Skeletal muscle tissue (tissue), 4 donors: Measurements from ENCODE around the gene DMRT2. TPM values are rescaled to one million over a fixed set of nuclear protein-coding genes. Genes with fewer than 3 reads are reported as not detected.
A peak's percentile ranks its signal among the peaks of the same experiment; 100 is the strongest.

Experiments used
- H3K27ac ChIP-seq: one replicate; pipeline ENCODE4 v1.7.0; 2013; ENCODE audit warnings: mild to moderate bottlenecking, low read depth, low read length, inconsistent platforms
- H3K27me3 ChIP-seq, 3 donors: one replicate each; pipeline ENCODE4 v1.7.0; 2013; ENCODE audit warnings: low read length in 3 of 3; ENCODE audit not compliant: control insufficient read depth in 3 of 3, insufficient read depth in 3 of 3
- H3K36me3 ChIP-seq, 3 donors: one replicate each; pipeline ENCODE4 v1.7.0; 2013; ENCODE audit warnings: low read length in 3 of 3; ENCODE audit not compliant: control insufficient read depth in 3 of 3, insufficient read depth in 3 of 3
- H3K4me1 ChIP-seq, 3 donors: one replicate each; pipeline ENCODE4 v1.7.0; 2013; ENCODE audit warnings: low read length in 3 of 3, mild to moderate bottlenecking in 3 of 3; ENCODE audit not compliant: control insufficient read depth in 3 of 3, insufficient read depth in 3 of 3
- H3K4me3 ChIP-seq, 3 donors: one replicate each; pipeline ENCODE4 v1.7.0; 2013; ENCODE audit warnings: low read length in 3 of 3
- H3K9ac ChIP-seq, 3 donors: one replicate each; pipeline ENCODE4 v1.7.0; 2013; ENCODE audit warnings: low read length in 3 of 3, mild to moderate bottlenecking in 3 of 3, moderate library complexity in 2 of 3, low read depth in 1 of 3
- H3K9me3 ChIP-seq, 3 donors: one replicate each; pipeline ENCODE4 v1.7.0; 2013; ENCODE audit warnings: low read length in 3 of 3; ENCODE audit not compliant: control insufficient read depth in 3 of 3
- total RNA-seq: library from RNA; depleted of rRNA; stranded (reverse); fragments of >200 nt; gene quantifications from one replicate; pipeline ENCODE4 v1.2.3, GENCODE V29; 2014
- donor health status: Osteomylitis.

The DMRT2 gene
- total RNA-seq, 1 donor from 2014 or later = 23.5 TPM

DNA sequence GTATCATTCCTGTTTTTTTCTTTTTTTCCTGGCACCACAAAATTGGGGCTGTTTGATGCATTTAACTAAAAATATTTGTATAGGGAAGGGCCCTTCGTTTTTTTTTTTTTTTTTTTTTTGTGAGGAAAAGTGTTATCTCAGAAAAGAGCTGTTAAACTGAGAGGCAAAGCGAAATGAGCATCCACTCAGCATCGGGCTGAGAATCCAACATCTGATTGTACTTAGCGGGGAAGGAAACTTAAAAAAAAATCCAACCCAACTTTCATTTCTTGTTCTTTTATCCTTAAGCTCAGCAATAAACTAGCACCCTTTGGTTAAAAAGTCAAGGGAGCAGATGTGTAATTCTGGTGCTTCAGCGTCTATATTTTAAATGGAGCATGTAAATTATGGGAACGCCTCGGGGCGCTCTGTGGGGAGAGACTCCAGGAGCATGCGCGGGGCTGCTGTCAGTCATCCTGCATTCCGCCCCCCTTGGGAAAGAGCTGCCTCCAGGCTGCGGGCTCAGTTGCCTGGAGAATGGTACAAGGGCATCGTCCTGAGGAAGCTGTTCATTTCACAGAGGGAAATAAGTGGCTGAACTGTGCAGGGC, 33.3 kb downstream of the DMRT2 start:
- no peak overlapping the region for H3K27ac ChIP-seq
- H3K4me1 ChIP-seq = no peaks in the 10 kb centered on the region
- no peaks in the 10 kb centered on the region for H3K36me3 ChIP-seq
- no peaks in the 10 kb centered on the region for H3K9me3 ChIP-seq
- peaks cover 0 to 4% (median 0%) of the 10 kb centered on the region in 3 donors for H3K27me3 ChIP-seq
- peak overlapping the region in 1 of 3 donors; percentile 23 for H3K9ac ChIP-seq
- H3K4me3 ChIP-seq = peak overlapping the region; percentile 45 to 70 (median 52)

- Histone ChIP-seq H3K9ac (no peak overlapping the region), H3K4me1 (no peaks in the 10 kb centered on the region), H3K27ac (no peak overlapping the region)
Observed at GRCh38 chr9:1085086-1085485, 34.9 kb downstream of the DMRT2 start.

DNA sequence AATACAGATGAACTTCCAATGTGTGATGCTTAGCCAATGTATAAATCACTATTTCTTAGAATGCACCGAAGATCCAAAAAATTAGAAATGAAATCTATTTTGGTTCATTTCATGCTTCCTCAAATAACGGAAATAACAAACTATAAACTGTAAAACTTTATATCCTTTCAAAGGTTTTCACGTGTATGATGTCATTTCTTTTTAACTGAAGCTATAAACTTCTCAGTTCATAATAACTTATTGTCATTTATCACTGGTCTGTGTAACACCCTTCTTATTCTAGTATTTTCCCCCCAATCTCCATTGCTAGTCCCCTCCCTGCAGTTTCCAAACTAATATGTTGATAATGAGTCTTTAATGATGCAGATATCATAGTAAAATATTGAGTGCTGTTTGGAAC, 36.4 kb downstream of the DMRT2 start:
- H3K36me3 ChIP-seq = no peaks in the 10 kb centered on the region
- no peaks in the 10 kb centered on the region for H3K9me3 ChIP-seq
- H3K9ac ChIP-seq = no peak overlapping the region
- H3K4me1 ChIP-seq = no peaks in the 10 kb centered on the region
- H3K4me3 ChIP-seq = no peak overlapping the region
- H3K27ac ChIP-seq = no peak overlapping the region
- H3K27me3 ChIP-seq = peaks cover 0 to 4% (median 0%) of the 10 kb centered on the region in 3 donors

More at GRCh38 chr9:1085086-1085485, 34.9 kb downstream of the DMRT2 start:
- H3K9me3 ChIP-seq = no peaks in the 10 kb centered on the region
- H3K36me3 ChIP-seq = no peaks in the 10 kb centered on the region
- H3K27me3 ChIP-seq = peaks cover 0 to 4% (median 0%) of the 10 kb centered on the region in 3 donors
- no peak overlapping the region for H3K4me3 ChIP-seq

DNA sequence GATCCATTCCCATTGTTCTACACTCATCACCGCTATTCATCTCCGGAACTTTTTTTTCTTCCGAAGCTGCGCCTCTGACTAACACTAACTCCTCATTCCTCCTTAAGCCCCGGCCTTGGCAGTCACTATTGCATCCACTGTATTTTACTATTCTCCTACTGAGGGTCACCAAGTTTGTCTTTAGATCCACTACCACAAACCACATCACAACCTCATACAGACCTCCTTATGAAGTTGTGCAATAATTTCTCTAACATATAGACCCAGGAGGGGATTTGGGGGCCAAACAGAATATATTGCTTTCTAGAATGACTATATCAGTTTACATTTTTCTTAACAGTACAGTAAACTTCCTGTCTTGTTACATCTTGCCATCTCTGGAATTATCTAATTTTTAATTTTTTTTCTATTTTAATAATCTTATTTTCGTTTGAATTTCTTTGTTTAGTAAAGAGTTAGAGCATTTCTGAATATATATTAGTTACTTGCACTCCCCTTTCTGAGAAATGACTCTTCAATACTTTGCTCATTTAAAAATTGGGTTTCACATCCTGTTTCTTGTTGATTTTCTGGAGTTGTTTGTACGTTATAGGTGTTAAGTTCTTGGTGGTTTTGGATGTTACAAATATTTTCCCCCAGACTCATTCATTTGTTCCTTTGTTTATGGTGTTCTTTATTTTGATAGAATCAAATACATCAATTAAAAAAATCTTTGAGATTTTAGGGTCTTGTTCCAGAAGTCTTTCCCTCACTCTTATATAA, 37.1 kb downstream of the DMRT2 start:
- no peak overlapping the region for H3K4me3 ChIP-seq
- H3K9me3 ChIP-seq = no peaks in the 10 kb centered on the region
- H3K36me3 ChIP-seq = no peaks in the 10 kb centered on the region
- peaks cover 0 to 4% (median 0%) of the 10 kb centered on the region in 3 donors for H3K27me3 ChIP-seq
- H3K9ac ChIP-seq = no peak overlapping the region
- H3K27ac ChIP-seq = no peak overlapping the region
- H3K4me1 ChIP-seq = no peaks in the 10 kb centered on the region

DNA sequence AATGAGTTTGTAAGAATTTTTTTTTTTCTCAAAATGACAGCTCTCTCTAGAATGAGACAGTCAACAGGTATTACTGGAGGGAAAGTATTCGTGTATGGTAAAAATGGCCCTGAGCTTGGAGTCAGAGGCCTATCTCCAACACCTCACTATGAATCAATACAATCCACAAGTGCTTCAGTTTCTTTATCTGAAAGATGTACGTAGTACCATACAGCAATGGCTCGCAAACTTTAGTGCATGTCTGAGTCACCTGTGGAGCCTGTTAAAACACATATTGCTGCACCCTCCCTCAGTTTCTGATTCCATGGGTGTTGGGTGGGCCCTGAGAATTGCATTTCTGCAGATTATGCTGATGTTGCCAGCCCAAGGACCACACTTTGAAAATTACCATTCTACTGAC, 44.6 kb downstream of the DMRT2 start:
- no peaks in the 10 kb centered on the region for H3K4me1 ChIP-seq

GRCh38 chr9:1096155-1096964, 46.2 kb downstream of the DMRT2 start:
- H3K36me3 ChIP-seq = no peaks in the 10 kb centered on the region

More for the DNA sequence above, 44.6 kb downstream of the DMRT2 start:
- Histone ChIP-seq H3K27ac (no peak overlapping the region), H3K4me3 (no peak overlapping the region), H3K9ac (no peak overlapping the region), H3K36me3 (no peaks in the 10 kb centered on the region), H3K9me3 (no peaks in the 10 kb centered on the region), H3K27me3 (no peaks in the 10 kb centered on the region)

DNA sequence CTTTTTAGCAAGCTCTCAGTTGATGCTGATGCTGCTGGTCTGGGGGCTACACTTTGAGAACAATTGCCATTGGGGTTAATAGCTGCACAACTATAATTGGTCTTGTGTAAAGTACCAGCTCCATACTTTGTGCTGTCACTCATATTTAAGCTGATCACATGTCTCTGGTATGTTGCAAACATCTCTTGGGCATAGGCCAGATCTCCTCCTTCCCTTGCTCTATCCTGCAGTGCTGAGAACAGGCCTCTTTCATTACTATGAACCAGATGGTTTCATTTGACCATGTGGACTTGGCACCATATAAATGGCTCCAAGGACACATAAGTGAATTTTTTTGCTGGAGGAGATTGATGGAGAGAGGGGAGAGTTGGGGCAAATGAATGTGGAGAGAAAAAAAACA, 48.4 kb downstream of the DMRT2 start:
- H3K27ac ChIP-seq = no peak overlapping the region
- H3K9ac ChIP-seq = no peak overlapping the region
- H3K36me3 ChIP-seq = no peaks in the 10 kb centered on the region
- H3K4me1 ChIP-seq = no peaks in the 10 kb centered on the region
- no peak overlapping the region for H3K4me3 ChIP-seq
- H3K9me3 ChIP-seq = no peaks in the 10 kb centered on the region
- no peaks in the 10 kb centered on the region for H3K27me3 ChIP-seq

More at GRCh38 chr9:1096155-1096964, 46.2 kb downstream of the DMRT2 start:
- Histone ChIP-seq H3K9me3 (no peaks in the 10 kb centered on the region), H3K27ac (no peak overlapping the region), H3K4me3 (no peak overlapping the region), H3K9ac (no peak overlapping the region), H3K4me1 (no peaks in the 10 kb centered on the region), H3K27me3 (no peaks in the 10 kb centered on the region)

DNA sequence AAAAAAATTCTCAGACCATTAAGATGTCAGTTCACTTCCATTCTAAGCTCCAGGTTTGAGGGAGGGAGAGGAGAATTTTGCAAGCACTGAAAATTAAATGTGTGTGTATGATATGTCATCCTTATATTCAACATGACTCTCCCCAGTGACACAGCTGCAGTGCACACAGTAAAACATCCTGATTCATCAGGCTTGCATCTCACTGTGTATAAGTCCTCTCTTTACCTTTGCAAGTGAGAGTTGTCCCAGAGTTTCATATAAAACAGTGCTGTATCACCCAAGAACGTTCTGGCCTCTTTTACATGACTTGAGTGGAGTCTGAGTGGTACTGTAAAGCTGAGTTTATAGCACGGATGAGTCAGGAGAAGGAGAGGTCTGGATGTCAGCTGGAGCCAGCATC, 50.0 kb downstream of the DMRT2 start:
- H3K9me3 ChIP-seq = no peaks in the 10 kb centered on the region
- H3K4me1 ChIP-seq = no peaks in the 10 kb centered on the region
- no peaks in the 10 kb centered on the region for H3K27me3 ChIP-seq
- H3K36me3 ChIP-seq = no peaks in the 10 kb centered on the region
- H3K27ac ChIP-seq = no peak overlapping the region
- no peak overlapping the region for H3K9ac ChIP-seq
- H3K4me3 ChIP-seq = no peak overlapping the region

GRCh38 chr9:1100945-1101344, 50.8 kb downstream of the DMRT2 start:
- H3K4me3 ChIP-seq = no peak overlapping the region

More at GRCh38 chr9:1100945-1101344, 50.8 kb downstream of the DMRT2 start:
- H3K36me3 ChIP-seq = no peaks in the 10 kb centered on the region
- H3K27me3 ChIP-seq = no peaks in the 10 kb centered on the region
- no peak overlapping the region for H3K27ac ChIP-seq
- H3K9me3 ChIP-seq = no peaks in the 10 kb centered on the region
- no peak overlapping the region for H3K9ac ChIP-seq
- no peaks in the 10 kb centered on the region for H3K4me1 ChIP-seq
